Endodermal cell (in vitro differentiated cells): Measurements from ENCODE around the gene MANSC4. TPM values are rescaled to one million over a fixed set of nuclear protein-coding genes. Genes with fewer than 3 reads are reported as not detected.
A peak's percentile ranks its signal among the peaks of the same experiment; 100 is the strongest.
"Not testable (repeated sequence)": the region's sequence is repeated elsewhere in the genome, so short reads cannot be mapped to it uniquely, and the experiment has no call there.

Experiments used
- DNase-seq: peaks from one replicate; pipeline ENCODE4 v3.0.0-alpha.2; 2017
- H3K27ac ChIP-seq: 2 replicates; pipeline ENCODE4 v1.5.1; 2013; ENCODE audit warnings: mild to moderate bottlenecking, low read depth, low read length, moderate library complexity
- H3K27me3 ChIP-seq: 2 replicates; pipeline ENCODE4 v1.6.1; 2013; ENCODE audit warnings: mild to moderate bottlenecking, low read length, moderate library complexity; ENCODE audit not compliant: insufficient read depth, control insufficient read depth, poor library complexity, severe bottlenecking
- H3K36me3 ChIP-seq: 2 replicates; pipeline ENCODE4 v1.7.0; 2013; ENCODE audit warnings: mild to moderate bottlenecking, low read length, moderate library complexity; ENCODE audit not compliant: control insufficient read depth, insufficient read depth
- H3K4me1 ChIP-seq: one replicate; pipeline ENCODE4 v1.7.0; 2013; ENCODE audit warnings: low read length; ENCODE audit not compliant: control insufficient read depth, insufficient read depth
- H3K4me3 ChIP-seq: 2 replicates; pipeline ENCODE4 v1.5.1; 2013; ENCODE audit warnings: mild to moderate bottlenecking, low read length, moderate library complexity
- H3K9ac ChIP-seq: 2 replicates; pipeline ENCODE4 v1.6.1; 2013; ENCODE audit warnings: mild to moderate bottlenecking, low read length, moderate library complexity; ENCODE audit not compliant: poor library complexity, severe bottlenecking; ENCODE audit errors: extremely low read depth
- H3K9me3 ChIP-seq: 2 replicates; pipeline ENCODE4 v1.6.1; 2013; ENCODE audit warnings: mild to moderate bottlenecking, low read length, moderate library complexity; ENCODE audit not compliant: control insufficient read depth
- H3K27ac Mint-ChIP-seq: 2 replicates; pipeline ENCODE4 v1.8.0; 2020; ENCODE audit warnings: mixed read lengths
- H3K27me3 Mint-ChIP-seq: 2 replicates; pipeline ENCODE4 v1.8.0; 2021; ENCODE audit warnings: mild to moderate bottlenecking, mixed read lengths; ENCODE audit not compliant: insufficient read depth
- H3K36me3 Mint-ChIP-seq: 2 replicates; pipeline ENCODE4 v1.8.0; 2020; ENCODE audit warnings: low read depth, mixed read lengths
- H3K4me1 Mint-ChIP-seq: 2 replicates; pipeline ENCODE4 v1.8.0; 2020; ENCODE audit warnings: mixed read lengths
- H3K4me3 Mint-ChIP-seq: 2 replicates; pipeline ENCODE4 v1.8.0; 2020; ENCODE audit warnings: mild to moderate bottlenecking, moderate library complexity, mixed read lengths
- H3K9me3 Mint-ChIP-seq: 2 replicates; pipeline ENCODE4 v1.8.0; 2020; ENCODE audit warnings: mild to moderate bottlenecking, mixed read lengths
- WGBS, 2 experiments: methylation state at CpG; one replicate each; pipeline versions ENCODE4 v1.1.5 to v1.1.7; 2013; ENCODE audit warnings: missing lambda C conversion rate in 2 of 2, mixed read lengths in 1 of 2; ENCODE audit not compliant: insufficient coverage in 1 of 2, insufficient read length in 1 of 2; 5-methylcytosine and 5-hydroxymethylcytosine counted together
- total RNA-seq, 2 donors: library from RNA; stranded (reverse); fragmentation: NEBNext Ultra II Directional in 1 of 2; extraction: Animal tissue kit (Norgen Biotek cat#: 25700) in 1 of 2; gene quantifications; 2 replicates in 1 of 2; 3 replicates in 1 of 2; pipeline ENCODE4 v1.2.1, GENCODE V29; 2021
- TF ChIP-seq, protein P1 (sequence below): fragments of 200-600 bp; sonication (generic); conservative IDR thresholded peaks from 2 replicates; pipeline ENCODE4 v1.5.0; 2021; ENCODE audit warnings: antibody characterized with exemption, mild to moderate bottlenecking

MANSC4 gene
- total RNA-seq, 2 donors from 2014 or later, result not detected

DNA sequence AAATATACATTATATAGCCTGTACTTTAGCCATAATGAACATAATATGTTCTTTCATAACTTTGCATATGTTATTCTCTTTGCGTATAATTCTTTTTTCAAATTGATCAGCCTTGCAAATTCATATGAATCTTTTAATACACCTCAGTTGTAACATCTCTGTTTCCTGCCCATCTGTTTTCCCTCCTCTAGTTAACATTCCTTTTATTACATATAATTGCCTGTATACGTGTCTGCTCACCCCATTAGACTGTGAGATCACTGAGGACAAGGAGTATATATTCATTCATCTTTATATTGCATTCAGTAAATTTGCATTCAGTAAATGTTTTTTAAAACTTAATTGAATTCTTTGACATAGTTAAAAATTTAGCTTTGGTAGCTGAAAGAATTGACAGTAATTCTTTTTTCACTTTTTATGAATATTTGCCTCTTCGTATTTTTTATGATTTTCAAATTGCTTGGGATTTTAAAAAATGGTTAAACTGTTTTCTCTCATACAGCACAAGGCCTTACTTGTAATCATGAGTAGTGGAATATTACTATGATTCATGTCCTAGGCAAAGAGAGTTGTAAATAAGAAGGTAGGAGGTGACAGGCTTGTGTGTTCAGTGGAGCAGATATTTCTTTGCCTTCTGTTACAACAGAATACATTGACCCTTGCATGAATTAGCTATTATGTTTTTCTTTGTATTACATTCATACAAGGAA, 32.8 kb downstream of the MANSC4 start:
- TF ChIP-seq, protein P1, sequence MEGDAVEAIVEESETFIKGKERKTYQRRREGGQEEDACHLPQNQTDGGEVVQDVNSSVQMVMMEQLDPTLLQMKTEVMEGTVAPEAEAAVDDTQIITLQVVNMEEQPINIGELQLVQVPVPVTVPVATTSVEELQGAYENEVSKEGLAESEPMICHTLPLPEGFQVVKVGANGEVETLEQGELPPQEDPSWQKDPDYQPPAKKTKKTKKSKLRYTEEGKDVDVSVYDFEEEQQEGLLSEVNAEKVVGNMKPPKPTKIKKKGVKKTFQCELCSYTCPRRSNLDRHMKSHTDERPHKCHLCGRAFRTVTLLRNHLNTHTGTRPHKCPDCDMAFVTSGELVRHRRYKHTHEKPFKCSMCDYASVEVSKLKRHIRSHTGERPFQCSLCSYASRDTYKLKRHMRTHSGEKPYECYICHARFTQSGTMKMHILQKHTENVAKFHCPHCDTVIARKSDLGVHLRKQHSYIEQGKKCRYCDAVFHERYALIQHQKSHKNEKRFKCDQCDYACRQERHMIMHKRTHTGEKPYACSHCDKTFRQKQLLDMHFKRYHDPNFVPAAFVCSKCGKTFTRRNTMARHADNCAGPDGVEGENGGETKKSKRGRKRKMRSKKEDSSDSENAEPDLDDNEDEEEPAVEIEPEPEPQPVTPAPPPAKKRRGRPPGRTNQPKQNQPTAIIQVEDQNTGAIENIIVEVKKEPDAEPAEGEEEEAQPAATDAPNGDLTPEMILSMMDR, result no peak
- Mint-ChIP-seq H3K4me3 (no peak overlapping the region), H3K36me3 (peaks cover 43% of the 10 kb centered on the region), H3K4me1 (no peaks in the 10 kb centered on the region), H3K9me3 (peaks cover 4% of the 10 kb centered on the region), H3K27me3 (no peaks in the 10 kb centered on the region), H3K27ac (peak overlapping the region; percentile 19)
- Histone ChIP-seq H3K4me3 (no peak overlapping the region), H3K27me3 (no peaks in the 10 kb centered on the region), H3K4me1 (no peaks in the 10 kb centered on the region), H3K9me3 (no peaks in the 10 kb centered on the region), H3K27ac (no peak overlapping the region), H3K36me3 (peaks cover 53% of the 10 kb centered on the region), H3K9ac (no peak overlapping the region)
- 93 to 100% methylated on average over 1 to 3 of the region's 3 CpGs for WGBS, 2 experiments
- no peak for DNase-seq

DNA sequence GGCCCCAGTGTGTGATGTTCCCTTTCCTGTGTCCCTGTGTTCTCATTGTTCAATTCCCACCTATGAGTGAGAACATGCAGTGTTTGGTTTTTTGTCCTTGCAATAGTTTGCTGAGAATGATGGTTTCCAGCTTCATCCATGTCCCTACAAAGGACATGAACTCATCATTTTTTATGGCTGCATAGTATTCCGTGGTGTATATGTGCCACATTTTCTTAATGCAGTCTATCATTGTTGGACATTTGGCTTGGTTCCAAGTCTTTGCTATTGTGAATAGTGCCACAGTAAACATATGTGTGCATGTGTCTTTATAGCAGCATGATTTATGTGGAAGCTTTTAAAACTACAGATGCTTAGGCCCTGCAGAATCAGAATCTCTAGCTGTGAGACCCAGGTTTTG, 34.3 kb downstream of the MANSC4 start:
- not testable (repeated sequence) for H3K4me1 ChIP-seq, H3K27ac ChIP-seq, H3K4me3 ChIP-seq, H3K27me3 Mint-ChIP-seq, H3K27ac Mint-ChIP-seq, H3K27me3 ChIP-seq, H3K4me1 Mint-ChIP-seq, H3K9me3 ChIP-seq, H3K9ac ChIP-seq, H3K4me3 Mint-ChIP-seq, H3K9me3 Mint-ChIP-seq, DNase-seq
- WGBS, 2 experiments, result 100% methylated on average over 1 of the region's 1 CpG; no CpG with 5 or more reads in 1 of the 2 experiments
- H3K36me3 Mint-ChIP-seq, result peaks cover 48% of the 10 kb centered on the region
- H3K36me3 ChIP-seq, result peaks cover 55% of the 10 kb centered on the region

DNA sequence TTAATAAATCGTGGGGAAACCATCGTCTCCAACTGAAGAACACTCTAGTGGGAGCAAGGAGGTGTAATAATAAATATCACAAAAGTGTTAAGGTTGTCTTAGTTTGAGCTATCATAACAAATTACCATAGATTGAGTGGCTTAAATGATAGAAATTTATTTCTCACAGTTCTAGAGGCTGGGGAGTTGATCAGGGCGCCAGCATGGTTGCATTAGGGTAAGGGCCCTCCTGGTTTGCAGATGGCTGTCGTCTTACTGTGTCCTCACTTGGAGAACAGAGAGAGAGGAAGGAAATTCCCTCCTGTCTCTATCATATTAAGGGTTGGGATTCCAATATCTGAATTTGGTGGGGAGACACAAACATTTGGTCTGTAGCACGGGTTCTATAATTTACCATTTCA, 36.4 kb downstream of the MANSC4 start:
- WGBS, 2 experiments, result 97 to 100% methylated on average over 2 to 4 of the region's 5 CpGs
- peaks cover 4% of the 10 kb centered on the region for H3K9me3 Mint-ChIP-seq
- Histone ChIP-seq H3K9ac (no peak overlapping the region), H3K36me3 (peaks cover 64% of the 10 kb centered on the region), H3K27me3 (no peaks in the 10 kb centered on the region), H3K4me3 (no peak overlapping the region), H3K4me1 (no peaks in the 10 kb centered on the region), H3K27ac (no peak overlapping the region), H3K9me3 (no peaks in the 10 kb centered on the region)
- no peak overlapping the region for H3K4me3 Mint-ChIP-seq
- no peak overlapping the region for H3K27ac Mint-ChIP-seq
- H3K27me3 Mint-ChIP-seq, result no peaks in the 10 kb centered on the region
- TF ChIP-seq, protein P1, result no peak
- DNase-seq, result no peak
- peaks cover 66% of the 10 kb centered on the region for H3K36me3 Mint-ChIP-seq
- H3K4me1 Mint-ChIP-seq, result no peaks in the 10 kb centered on the region

DNA sequence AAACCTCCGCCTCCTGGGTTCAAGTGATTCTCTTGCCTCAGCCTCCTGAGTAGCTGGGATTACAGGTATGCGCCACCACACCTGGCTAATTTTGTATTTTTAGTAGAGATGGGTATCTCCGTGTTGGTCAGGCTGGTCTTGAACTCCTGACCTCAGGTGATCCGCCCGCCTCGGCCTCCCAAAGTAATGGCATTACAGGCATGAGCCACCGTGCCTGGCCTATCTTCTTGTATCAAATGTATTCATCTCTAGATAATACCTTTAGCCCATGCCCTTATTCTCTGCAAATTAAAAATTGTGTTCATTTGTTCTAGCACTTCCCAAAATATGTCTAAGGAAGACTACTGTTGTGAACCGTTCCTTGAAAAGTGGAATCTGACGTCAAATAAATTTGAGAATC, 45.7 kb downstream of the MANSC4 start:
- not testable (repeated sequence) for H3K9me3 ChIP-seq, H3K4me3 ChIP-seq, H3K27ac ChIP-seq, H3K4me3 Mint-ChIP-seq, H3K4me1 ChIP-seq, H3K9ac ChIP-seq, H3K27me3 Mint-ChIP-seq, H3K9me3 Mint-ChIP-seq, H3K27me3 ChIP-seq, H3K4me1 Mint-ChIP-seq, H3K27ac Mint-ChIP-seq, DNase-seq
- 96 to 100% methylated on average over 5 to 9 of the region's 9 CpGs for WGBS, 2 experiments
- H3K36me3 Mint-ChIP-seq, result peaks cover 61% of the 10 kb centered on the region
- H3K36me3 ChIP-seq, result peaks cover 82% of the 10 kb centered on the region
